ENCODE data around the gene IL1RAP. TPM values are rescaled to one million over a fixed set of nuclear protein-coding genes. Genes with fewer than 3 reads are reported as not detected.
A peak's percentile ranks its signal among the peaks of the same experiment; 100 is the strongest.

The IL1RAP gene
- polyA plus RNA-seq, 3 donors, result 12.8 to 19.3 (median 15.0) TPM

DNA sequence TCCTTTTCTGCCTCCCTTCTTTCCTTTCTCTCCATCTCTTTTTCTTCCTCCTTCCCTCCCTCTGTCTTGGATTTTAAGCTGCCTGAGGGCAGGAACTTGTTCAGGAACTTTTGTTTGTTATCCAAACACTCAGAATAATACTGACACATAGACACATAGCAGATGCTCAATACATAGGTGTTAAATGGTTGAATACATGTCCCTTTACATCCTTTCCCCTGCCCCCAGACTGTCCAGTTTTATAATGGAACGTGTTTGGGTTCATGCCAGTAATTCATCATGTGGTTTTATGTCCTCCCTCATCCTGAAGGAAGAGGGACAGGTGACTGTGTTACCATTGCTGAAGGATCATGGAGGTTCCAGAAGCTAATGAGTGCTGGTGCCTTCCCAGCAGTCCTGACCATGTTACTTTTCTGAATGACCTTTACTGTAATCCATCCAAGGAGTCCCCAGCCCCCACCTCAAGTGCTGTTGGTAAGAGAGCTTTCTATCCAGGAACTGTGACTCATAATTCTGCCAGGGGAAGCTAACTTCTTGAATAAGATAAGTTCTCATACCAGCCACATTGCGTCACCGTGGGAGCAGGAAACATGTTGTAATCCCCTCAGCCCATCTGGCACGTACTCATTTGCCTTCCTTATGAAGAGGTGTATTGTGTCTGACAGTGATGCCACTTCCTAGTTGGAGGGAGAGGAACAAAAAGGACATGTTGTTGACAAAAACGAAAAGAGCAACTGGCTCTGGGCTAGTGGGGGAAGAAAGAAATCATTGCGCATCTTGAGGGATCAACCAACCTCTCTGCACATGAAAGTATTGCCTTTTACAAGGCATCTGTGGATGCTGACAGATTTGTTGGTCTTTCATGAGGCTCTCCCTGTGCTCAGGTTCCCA, 52.4 kb downstream of the IL1RAP start:
- DNase-seq, result peak; percentile 9

DNA sequence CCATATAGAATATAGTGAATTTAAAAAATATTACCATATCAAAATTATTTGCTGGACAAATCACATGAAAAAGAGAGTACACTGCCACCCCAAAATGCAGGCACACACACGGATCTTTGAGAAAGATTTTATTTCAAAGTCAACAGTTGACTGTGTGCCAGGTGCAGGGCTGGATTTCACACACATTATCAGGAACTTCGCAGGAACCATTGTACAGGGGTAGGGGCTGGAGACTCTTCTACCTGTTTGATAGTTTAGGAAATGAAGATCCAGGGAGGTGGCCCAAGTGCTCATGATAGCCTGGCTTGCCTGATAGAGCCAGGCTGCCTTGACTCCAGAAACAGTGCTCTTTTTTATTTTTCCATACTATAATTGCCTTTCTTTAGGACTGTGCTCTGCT, 54.2 kb downstream of the IL1RAP start:
- no peak for DNase-seq

DNA sequence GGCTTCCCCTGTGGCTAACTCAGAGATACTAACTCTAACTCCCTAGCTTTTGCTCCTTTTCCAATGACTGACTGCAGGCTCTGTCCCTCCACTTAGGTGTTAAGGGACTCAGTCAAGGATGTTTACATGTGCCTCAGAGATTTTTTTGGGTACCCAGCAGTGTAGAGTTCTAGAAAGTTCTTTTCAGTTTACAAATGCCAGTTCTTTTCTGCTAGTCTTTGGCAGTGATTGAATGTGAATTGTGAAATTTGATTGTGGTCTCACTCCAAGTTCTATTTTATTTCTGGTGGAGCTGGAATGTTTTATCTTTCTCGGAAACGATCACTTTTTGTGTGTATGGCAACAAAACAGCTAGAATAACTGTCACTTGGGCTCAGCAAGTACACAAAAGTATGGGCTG, 60.6 kb downstream of the IL1RAP start:
- no peak for DNase-seq

GRCh38 chr3:190575437-190576185, 61.7 kb downstream of the IL1RAP start:
- DNase-seq, result no peak

DNA sequence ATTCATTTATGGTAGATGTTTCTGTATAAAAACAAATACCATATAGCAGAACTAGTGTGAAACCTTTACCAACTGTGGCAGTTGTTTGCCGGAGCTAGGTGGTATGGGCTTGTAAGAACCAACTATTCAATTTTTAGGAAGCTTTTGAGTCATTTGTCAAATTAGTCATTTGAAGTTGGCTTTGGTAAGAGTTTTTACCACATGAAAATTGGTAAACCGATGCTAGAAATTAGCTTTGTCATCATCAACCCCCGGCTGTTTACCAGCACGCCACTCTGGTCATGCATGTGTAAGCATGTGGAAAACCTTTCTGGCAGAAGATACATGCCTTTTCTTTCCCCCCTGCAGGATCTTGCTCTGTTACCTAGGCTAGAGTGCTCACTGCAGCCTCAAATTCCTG, 63.3 kb downstream of the IL1RAP start:
- DNase-seq, result no peak

- no peak for DNase-seq
Measured at GRCh38 chr3:190579514-190580137, 65.7 kb downstream of the IL1RAP start.

DNA sequence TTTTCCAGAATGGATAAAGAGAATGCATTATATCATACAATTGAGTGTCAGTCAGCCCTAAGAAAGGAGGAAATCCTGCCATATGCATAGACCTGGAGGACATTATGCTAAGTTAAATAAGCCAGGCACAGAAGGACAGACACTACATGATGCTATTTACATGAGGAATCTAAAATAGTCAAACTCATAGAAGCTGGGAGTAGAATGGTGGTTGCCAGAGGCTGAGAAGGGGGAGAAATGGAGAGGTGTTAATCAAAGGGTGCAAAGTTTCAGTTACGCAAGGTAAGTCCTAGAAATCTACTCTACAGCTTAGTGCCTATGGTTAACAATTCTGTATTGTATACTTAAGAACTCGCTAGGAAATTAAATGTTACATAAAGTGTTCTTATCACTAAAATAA, 66.5 kb downstream of the IL1RAP start:
- DNase-seq, result no peak

- DNase-seq, result no peak
Measured at GRCh38 chr3:190581041-190581541, 67.2 kb downstream of the IL1RAP start.

DNA sequence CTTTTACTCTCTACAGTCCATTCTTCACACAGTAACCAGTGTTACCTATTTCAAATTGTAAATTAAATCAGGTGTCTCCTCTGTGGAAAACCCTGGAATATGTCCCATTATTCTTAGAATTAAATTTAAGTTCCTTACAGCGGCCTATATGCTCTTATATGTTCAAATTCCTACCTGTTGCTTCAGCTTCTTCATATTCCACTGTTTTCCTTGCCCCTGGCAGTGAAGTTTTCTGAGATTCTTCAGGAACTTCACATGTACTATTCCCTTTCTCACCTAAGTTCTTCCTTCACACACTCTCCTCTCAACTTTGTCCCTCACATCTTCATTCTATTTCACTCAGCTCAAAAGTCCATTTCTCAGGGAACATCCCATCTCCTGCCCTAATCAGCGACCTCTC, 68.8 kb downstream of the IL1RAP start:
- DNase-seq, result no peak

- no peak for DNase-seq
Measured at GRCh38 chr3:190585805-190586630, 72.1 kb downstream of the IL1RAP start.

- DNase-seq, result peak; percentile 9
Measured at GRCh38 chr3:190586631-190587011, 72.7 kb downstream of the IL1RAP start.

- no peak for DNase-seq
Measured at GRCh38 chr3:190588570-190588969, 74.7 kb downstream of the IL1RAP start.

GRCh38 chr3:190589326-190589725, 75.4 kb downstream of the IL1RAP start:
- no peak for DNase-seq

DNA sequence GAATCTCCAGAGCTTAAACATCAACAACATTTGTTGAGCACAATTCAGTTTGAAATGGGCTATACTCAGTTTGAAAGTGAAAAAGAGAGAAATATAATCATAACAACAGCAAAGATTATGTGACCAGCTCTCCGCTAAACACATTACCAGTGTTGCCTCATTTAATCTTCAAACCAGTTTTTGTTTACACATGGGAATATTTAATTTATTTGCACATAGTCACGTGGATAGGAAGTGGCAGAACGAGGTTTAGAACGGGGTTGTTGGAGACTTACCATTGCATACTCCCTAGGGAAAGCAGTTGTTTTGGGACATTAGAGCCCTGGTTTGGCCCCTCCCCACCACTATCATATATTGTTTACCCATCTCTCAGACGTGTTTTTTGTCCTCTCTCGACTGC, 77.2 kb downstream of the IL1RAP start:
- no peak for DNase-seq

DNA sequence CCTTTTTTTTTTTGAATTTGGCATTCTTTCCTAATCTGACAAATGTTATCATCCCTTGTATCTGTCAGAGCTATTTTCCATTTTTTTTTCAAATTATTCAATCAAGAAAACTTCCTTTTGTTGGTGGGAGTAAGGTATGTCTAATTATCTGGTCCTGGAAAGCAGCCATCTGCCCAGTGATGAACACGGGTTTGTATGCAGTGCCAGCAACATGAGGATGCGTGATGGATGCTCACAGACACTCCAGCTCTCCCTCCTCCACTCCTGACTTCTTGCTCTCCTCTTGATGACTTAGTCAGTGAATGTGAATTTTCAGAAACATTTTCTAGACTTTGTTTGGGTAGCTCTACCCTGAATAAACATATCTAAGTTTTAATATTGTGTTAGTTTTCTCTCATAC, 79.2 kb downstream of the IL1RAP start:
- no peak for DNase-seq

DNA sequence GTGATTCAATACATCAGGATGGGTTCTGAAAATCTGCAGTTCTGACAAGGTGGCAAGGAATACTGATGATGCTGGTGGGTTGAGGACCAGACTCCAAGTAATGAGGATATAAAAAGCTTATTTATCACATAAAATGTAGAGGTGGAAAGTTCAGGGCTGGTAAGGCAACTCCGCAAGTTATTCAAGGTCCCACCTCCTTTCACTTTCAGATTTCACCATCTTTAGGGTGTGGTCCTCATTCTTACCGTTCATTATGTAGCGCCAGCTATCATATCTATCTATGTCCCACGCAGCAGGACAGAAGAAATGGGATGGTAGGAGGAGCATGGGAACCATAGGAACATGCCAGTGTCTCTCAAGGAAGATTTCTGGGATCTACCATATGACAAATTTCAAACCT, 80.3 kb downstream of the IL1RAP start:
- no peak for DNase-seq

- no peak for DNase-seq
Measured at GRCh38 chr3:190595179-190595795, 81.4 kb downstream of the IL1RAP start.

GRCh38 chr3:190595807-190596206, 81.9 kb downstream of the IL1RAP start:
- DNase-seq, result no peak

- no peak for DNase-seq
Measured at GRCh38 chr3:190596349-190597285, 82.7 kb downstream of the IL1RAP start.

DNA sequence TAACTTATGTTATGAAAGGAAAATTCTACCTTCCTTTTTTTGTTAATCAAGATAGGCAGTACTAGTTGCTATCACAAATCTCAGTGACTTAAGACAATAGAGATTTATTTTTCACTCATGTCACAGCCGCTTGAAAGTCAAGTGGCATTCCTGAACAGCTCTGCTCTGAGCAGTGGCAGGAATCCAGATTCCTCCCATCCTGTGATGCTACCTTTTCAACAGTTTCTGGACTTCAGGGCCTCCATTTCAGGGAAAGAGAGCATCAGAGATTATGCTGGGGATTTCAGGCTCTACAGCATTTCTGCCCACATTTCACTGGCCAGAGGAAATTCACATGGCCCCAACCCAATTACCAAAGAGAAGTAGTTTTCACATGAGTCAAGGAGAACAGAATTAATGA, 83.4 kb downstream of the IL1RAP start:
- DNase-seq, result no peak
